ENCODE data around the gene CCZ1B. TPM values are rescaled to one million over a fixed set of nuclear protein-coding genes. Genes with fewer than 3 reads are reported as not detected.
A peak's percentile ranks its signal among the peaks of the same experiment; 100 is the strongest.
"Not testable (repeated sequence)": the region's sequence is repeated elsewhere in the genome, so short reads cannot be mapped to it uniquely, and the experiment has no call there.

The CCZ1B gene
- 10 to 100 TPM in 11 of 12 donors, not detected in 1; 32.6 to 83.4 (median 42.8) TPM for polyA plus RNA-seq (ENCODE audit: insufficient read length in 12 of 12)
- long read RNA-seq, donor 1, partial matches to known transcripts = 0 of 8 reads
- long read RNA-seq, donor 1, other reads (novel, unspliced or antisense) = 0 of 8 reads
- long read RNA-seq, donor 2, partial matches to known transcripts = 0 of 4 reads
- long read RNA-seq, donor 2, other reads (novel, unspliced or antisense) = 0 of 4 reads
- long read RNA-seq, donor 3, transcript CCZ1B-201 (15 exons, 2,885 nt) = major isoform, 8 of 9 reads
- long read RNA-seq, donor 3, partial matches to known transcripts = 0 of 9 reads
- long read RNA-seq, donor 3, other reads (novel, unspliced or antisense) = 0 of 9 reads
- long read RNA-seq, donor 4, transcript CCZ1B-201 (15 exons, 2,885 nt) = major isoform, 8 of 9 reads
- long read RNA-seq, donor 4, partial matches to known transcripts = 0 of 9 reads
- long read RNA-seq, donor 4, other reads (novel, unspliced or antisense) = 0 of 9 reads
- long read RNA-seq, donor 5, transcript CCZ1B-201 (15 exons, 2,885 nt) = major isoform, 20 of 28 reads
- long read RNA-seq, donor 5, partial matches to known transcripts = 0 of 28 reads
- long read RNA-seq, donor 5, other reads (novel, unspliced or antisense) = 0 of 28 reads
- long read RNA-seq, donor 6, transcript CCZ1B-201 (15 exons, 2,885 nt) = major isoform, 9 of 10 reads
- long read RNA-seq, donor 6, partial matches to known transcripts = 0 of 10 reads
- long read RNA-seq, donor 6, other reads (novel, unspliced or antisense) = 0 of 10 reads
- long read RNA-seq, donor 7, partial matches to known transcripts = 0 of 2 reads
- long read RNA-seq, donor 7, other reads (novel, unspliced or antisense) = 0 of 2 reads
- long read RNA-seq, donor 8, partial matches to known transcripts = 0 of 5 reads
- long read RNA-seq, donor 8, other reads (novel, unspliced or antisense) = 0 of 5 reads
- long read RNA-seq, donor 9, partial matches to known transcripts = 0 of 3 reads
- long read RNA-seq, donor 9, other reads (novel, unspliced or antisense) = 0 of 3 reads
- long read RNA-seq, donor 10, transcript CCZ1B-201 (15 exons, 2,885 nt) = major isoform, 18 of 21 reads
- long read RNA-seq, donor 10, partial matches to known transcripts = 0 of 21 reads
- long read RNA-seq, donor 10, other reads (novel, unspliced or antisense) = 0 of 21 reads
- long read RNA-seq, donor 11, transcript CCZ1B-201 (15 exons, 2,885 nt) = major isoform, 5 of 8 reads
- long read RNA-seq, donor 11, partial matches to known transcripts = 0 of 8 reads
- long read RNA-seq, donor 11, other reads (novel, unspliced or antisense) = 0 of 8 reads

DNA sequence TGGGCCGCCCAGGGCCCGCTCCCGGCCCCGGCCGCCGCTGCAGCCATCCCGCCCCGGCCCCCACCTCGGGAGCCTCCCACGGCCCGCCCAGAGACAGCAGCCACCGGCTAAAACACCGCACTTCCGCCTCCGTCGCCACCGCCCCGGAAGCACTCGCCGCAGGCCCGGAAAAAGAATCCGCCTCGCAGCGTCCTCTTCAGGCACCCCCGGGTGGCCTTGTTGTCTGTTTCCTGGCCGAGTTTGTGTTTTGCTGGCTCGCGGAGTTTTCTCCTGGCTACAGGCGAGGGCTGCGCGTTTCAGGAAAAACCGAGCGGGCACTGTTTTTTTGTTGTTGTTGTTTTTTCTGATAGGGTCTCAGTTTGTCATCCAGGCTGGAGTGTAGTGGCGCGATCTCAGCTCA is at the start of gene CCZ1B:
Gene CCZ1B, minus strand, starts transcription at position 125 of the 400 bp plus-strand sequence. Its CDS starts 78 bp downstream, at position 47.
- peak; percentile 73 for DNase-seq

DNA sequence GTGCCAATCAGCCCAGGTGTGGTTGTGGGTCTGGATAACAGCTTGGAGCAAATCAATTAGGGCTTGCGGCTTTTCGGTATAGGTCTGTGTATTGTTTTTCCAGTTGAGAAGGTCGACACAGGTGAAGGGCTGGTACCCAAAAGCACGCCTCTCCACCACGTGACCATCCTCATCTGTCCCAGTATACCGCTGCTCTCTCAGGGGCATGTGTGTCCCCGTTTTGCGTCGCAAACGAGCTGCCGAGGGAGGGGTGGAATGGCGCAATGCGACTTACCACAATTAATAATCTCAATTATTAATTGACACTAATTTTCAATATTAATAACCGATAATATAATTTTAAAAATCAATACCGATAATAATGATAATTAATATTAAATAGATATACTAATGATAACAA is 48.9 kb upstream of the CCZ1B start:
- not testable (repeated sequence) for DNase-seq

DNA sequence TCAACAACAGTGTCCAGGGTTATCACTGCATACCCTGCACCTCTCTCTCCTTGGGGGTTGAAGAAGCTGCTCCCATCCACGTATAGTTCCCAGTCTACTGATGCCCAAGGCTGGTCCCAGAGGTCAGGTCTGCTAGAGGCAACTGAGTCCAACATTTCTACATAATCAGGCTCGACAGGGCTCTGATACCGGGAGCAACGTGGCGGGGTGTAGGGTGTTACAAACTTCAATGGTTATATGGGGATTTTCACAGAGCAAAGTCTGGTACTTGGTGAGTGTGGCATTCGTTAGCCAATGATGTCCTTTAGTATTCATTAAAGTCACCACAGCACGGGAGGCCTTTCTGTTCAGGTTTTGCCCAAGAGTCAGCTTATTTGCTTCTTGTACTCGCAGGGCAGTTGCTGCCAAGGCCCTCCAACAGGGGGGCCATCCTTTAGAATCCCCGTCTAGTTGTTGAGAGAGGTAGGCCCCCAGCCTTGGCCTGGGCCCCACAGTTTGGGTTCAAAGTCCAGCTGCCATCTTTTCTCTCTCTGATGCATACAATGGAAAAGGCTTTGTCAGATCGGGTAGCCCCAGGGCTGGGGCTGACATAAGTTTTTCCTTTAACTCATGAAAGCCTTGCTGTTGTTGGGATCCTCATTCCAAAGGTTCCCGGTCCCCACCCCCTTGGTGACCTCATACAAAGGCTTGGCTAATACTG is 46.3 kb upstream of the CCZ1B start:
- DNase-seq = not testable (repeated sequence)

DNA sequence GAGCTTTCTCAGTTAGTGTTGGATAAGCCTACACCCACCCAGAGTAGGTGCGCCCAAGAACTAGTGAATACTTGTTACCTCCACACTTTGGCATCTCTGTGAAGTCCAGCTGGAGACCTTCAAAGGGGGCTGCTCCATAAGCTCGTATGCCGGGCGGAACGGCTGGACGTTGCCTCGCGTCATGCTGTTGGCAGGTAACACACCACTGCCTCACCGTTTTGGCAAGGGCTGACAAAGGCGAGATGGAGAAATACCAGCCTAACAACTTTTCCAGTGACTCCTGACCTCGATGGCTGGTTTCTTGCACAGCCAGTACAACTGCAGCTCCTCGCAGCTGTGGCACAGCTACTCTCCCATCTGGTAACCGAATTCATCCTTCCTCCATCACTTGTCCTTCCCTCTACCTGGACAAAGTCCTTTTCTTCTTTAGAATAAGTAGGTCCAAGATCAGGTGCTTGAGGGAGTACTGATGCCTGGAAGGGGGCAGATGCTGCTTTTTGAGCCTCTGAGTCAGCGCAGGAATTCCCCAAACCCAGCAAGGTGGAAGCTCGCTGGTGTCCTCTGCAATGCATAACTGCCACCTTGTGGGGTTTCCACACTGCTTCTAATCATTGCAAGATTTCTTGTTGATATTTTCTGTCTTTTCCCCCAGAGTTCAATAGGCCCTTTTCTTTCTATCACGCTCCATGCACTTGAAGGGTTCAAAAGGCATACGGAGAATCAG is 45.5 kb upstream of the CCZ1B start:
- not testable (repeated sequence) for DNase-seq

DNA sequence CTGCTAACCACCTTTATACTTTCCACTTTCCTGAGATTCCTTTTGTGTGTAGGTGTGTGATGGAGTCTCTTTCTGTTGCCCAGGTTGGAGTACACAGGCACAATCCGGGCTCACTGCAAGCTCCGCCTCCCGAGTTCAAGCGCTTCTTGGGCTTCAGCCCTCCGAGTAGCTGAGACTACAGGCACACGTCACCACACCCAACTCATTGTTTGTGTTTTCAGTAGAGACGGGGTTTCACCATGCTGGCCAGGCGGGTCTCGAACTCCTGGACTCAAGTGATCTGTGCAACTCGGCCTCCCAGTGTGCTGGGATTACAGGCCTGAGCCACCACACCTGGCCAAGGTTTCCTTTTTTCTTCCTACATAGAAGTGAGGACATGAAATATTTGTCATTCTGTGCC is 38.7 kb upstream of the CCZ1B start:
- not testable (repeated sequence) for DNase-seq

DNA sequence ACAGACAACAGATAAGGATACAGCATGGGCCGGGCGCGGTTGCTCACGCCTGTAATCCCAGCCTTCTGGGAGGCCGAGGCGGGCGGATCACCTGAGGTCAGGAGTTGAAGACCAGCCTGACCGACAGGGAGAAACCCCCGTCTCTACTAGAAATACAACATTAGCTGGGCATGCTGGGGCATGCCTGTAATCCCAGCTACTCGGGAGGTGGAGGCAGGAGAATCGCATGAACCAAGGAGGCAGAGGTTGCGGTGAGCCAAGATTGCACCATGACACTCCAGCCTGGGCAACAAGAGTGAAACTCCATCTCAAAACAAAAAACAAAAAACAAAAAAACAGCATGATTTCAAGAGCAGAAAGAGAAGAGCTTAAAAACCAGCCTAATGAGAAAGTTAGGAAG is 38.1 kb upstream of the CCZ1B start:
- not testable (repeated sequence) for DNase-seq

DNA sequence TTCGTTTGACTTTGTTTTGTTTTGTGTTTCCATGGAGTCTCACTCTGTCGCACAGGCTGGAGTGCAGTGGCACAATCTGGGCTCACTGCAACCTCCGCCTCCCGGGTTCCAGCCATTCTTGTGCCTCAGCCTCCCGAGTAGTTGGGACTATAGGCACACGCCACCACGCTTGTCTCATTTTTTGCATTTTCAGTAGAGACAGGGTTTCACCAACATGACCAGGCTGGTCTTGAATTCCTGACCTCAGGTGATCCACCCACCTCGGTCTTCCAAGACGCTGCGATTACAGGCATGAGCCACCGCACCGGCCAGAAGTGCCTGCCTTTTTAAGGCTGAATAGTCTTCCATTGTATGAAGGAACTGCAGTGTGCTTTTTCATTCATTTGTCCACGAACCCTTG is 36.8 kb upstream of the CCZ1B start:
- not testable (repeated sequence) for DNase-seq

DNA sequence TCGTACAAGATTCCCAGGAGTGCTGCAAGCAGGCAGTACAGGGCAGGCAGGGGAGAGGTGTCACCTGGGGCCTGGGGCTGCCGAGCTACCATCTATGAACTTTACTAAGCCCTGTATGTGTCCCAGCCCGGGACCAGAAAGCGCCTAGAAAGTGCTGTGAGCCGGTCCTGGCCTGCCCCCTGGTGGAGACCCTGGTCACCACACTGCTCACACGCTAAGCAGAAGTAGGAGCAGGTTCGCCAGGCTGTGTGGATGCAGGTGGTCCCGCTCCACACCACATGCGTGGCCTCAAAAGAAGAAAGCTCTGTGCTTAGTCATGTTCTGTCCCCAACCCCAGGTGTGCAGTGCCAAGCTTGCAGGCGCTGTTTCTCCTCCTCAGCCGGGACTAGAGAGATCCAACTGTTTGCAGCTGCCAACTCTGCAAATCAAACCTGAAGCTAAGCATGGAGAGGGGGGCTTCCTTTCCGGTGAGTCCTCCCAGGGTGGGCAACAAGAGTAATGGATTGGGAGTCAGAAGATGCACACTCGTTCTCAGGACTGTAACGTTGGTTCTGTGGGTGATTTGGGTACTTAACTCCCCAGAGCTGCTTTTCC is 31.7 kb upstream of the CCZ1B start:
- DNase-seq = peak; percentile 25

DNA sequence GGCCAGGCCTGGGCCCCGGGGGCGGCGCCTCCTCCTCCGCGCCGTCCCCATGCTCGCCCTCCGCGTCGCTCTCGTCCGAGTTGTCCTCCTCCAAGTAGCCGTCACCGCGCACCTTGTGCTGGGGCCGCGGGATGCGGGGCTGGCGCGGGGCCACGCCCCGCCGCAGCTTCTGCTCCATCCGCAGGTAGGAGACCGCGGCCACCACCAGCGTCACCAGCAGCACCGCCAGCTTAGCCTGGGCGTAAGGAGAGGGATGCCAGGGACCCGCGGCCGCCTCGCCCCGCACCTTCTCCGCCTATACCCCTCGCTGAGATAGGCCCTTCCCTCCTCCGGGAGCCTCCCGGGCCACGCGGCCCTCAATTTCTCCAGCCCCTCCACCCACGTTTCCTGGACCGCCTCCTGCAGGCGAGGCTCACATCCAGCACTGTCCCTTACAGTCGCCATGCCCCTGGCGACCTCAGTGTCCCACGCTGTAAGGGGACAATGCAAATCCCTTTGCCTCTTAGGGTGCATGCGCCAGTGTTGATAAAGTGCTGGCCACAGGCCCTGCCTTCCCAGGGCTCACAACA is 29.6 kb upstream of the CCZ1B start:
- DNase-seq = not testable (repeated sequence)

DNA sequence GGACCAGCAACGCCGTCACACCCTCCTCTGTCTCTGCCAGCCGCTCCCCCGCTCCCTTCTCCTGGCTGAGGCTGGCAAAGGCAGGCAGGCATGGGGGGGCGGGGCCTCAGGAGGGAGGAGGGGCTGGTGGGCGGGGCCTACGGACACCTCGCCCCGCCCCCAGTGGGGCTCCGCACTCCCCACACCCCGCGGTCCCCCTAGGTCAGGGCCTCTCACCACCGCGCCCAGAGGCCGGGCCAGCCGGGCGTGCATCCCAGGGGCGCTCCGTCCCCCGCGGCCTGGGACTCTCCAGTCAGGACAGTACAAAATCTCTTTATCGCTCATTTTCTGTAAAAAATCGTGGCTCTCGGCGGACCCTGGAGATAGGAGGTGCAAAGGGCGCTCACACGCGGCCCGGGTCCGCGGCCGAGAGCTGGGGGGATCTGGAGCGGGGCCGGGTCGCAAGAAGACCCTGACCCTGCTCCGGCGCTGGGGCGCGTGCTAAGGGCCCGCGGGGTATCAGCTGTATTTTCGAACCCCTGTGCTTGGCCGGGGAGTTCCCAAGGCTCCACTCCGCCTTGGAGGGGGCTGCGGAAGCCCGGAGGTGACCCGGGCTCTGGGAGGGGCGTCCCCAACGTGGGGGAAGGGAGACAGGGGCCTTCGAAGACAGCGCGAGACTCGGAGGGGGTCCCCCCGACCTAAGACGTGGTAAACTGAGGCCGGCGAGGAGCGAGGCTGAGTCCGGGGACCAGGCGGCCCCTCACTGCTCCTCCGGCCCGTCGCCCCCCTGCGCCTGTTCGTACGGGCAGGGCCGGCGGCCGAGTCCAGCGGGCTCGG is 28.9 kb upstream of the CCZ1B start:
- not testable (repeated sequence) for DNase-seq

DNA sequence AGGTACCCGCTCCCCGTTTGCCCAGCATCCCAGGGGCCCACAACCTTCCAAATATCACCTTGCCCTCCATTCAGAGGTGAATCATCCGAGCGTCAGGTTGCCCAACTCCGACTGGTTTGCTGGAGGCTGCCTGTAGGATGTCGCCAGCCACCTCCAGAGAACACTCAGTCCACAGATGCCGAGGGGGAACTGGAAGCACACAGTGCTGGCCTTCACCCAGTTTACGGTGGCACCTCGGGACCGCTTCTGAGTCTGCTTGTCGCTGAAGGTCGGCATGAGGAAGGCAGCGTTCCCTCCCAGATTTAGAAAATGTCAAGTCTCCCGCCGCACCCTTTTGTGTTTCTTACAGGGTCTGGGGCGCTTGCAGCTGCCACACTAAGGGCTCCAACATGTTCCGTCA is 27.6 kb upstream of the CCZ1B start:
- not testable (repeated sequence) for DNase-seq

DNA sequence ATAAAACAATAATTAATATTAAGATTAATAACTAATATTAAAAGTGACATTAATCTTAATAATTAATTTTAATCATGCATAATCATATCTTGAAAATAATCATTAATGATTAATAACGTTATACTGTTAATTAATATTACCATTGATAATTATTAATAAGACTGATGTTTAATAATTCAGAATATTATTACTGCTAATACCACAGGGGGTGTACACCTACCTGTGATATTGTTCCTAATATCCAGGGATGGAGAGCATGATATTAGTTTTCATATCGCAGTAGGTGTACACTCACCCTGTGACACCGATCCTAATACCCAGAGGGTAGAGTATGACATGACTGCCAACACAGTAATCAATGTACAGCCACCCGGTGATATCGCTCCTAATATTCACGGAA is 23.1 kb upstream of the CCZ1B start:
- not testable (repeated sequence) for DNase-seq

DNA sequence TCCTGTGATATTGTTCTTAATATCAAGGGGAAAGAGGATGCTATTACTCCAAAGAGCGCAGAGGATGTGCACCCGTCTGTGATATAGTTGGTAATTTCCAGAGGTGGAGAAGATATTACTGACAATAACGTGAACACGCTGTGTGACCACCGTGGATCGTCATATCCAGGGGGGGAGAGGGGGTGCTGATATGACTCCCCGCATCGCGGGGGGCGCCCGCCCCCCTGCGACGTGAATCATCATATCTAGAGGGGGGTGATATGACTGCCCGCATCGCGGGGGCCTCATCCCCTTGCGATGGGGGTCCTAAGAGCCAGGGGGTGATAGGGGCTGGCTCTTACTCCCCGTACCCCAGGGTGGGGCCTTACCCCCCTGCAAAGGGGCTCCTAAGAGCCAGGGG is 21.7 kb upstream of the CCZ1B start:
- not testable (repeated sequence) for DNase-seq

DNA sequence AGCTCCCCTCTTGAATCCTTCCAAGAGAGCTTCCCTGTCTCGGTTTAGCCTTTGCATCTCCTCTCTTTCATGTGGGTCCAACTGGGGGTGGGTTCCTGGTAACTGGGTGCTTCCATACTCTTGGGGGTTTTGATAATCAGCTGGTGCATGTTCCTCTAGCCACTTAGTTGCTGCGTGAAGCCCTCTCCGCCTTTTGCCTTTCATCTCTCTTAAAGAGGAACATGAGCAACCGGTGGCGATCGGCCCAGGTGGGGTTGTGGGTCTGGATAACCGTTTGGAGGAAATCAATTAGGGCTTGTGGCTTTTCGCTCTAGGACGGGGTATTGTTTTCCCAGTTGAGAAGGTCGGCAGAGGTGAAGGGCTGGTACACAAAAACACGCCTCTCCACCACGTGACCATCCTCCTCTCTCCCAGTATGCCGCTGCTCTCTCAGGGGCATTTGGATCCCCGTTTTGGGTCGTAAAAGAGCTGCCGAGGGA is 19.9 kb upstream of the CCZ1B start:
- DNase-seq = not testable (repeated sequence)

DNA sequence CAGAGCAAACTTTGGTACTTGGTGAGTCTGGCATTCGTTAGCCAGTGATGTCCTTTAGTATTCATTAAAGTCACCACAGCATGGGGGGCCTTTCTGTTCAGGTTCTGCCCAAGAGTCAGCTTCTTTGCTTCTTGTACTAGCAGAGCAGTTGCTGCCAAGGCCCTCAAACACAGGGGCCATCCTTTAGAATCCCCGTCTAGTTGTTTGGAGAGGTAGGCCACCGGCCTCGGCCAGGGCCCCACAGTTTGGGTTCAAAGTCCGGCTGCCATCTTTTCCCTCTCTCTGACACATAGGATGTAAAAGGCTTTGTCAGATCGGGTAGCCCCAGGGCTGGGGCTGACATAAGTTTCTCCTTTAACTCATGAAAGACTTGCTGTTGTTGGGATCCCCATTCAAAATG is 17.6 kb upstream of the CCZ1B start:
- not testable (repeated sequence) for DNase-seq

DNA sequence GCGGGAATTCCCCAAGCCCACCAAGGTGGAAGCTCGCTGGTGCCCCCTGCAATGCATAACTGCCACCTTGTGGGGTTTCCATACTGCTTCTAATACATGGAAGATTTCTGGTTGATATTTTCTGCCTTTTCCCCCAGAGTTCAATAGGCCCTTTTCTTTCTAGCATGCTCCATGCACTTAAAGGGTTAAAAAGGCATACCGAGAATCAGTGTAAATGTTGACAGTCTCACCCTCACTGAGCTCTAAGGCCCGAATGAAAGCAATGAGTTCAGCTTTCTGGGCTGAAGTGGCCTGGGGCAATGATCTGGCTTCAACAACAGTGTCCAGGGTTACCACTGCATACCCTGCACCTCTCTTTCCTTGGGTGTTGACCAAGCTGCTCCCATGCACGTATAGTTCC is 17.0 kb upstream of the CCZ1B start:
- not testable (repeated sequence) for DNase-seq

DNA sequence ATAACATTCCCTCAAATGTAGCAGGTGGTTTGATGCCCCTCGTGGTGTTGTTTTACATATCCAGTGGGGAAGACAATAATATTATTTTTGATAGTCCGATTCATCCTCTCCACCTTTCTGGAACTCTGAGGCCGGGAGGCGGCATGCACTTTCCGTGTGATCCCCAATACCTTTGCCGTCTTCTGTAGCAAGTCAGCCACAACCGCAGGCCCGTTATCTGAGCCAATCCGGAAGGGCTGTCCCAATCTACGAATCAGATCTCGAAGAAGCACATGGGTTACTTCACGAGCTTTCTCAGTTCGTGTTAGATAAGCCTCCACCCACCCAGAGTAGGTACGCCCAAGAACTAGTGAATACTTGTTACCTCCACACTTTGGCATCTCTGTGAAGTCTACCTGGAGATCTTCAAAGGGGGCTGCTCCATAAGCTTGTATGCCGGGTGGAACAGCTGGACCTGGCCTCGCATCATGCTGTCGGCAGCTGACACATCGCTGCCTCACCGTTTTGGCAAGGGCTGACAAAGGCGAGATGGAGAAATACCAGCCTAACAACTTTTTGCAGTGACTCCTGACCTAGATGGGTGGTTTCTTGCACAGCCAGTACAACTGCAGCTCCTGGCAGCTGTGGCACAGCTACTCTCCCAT is 16.3 kb upstream of the CCZ1B start:
- DNase-seq = not testable (repeated sequence)

DNA sequence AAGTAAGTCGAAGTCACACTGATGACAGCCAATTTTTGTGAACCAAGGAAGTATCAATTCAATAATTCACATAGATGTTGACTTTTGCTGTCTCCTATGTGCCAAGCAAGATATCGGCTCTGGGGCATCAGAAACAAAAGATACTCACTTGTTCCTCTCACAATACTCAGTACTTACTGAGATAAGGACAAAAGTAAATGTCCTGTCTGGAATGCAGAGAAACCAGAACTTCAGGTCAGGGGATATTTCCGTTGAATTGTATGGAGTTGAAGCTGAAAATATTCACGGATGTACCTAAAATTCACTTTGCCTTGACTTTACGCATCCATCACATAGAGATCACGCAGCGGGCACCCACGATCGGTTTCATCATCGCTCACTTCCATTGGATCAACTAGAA is 11.0 kb upstream of the CCZ1B start:
- not testable (repeated sequence) for DNase-seq

Measured in muscle of arm (tissue), 14 donors.